Stimulated activated CD4-positive, alpha-beta T cell treated with anti-CD3 and anti-CD28 coated beads, Interleukin-4, amount 100 ng/mL, for 24 hours (primary cell): ENCODE measurements around the gene WDR27.
"Not testable (repeated sequence)": the region's sequence is repeated elsewhere in the genome, so short reads cannot be mapped to it uniquely, and the experiment has no call there.

Source experiments
- DNase-seq: peaks from one replicate; pipeline ENCODE4 v3.0.0-alpha.2; 2020

The WDR27 gene

DNA sequence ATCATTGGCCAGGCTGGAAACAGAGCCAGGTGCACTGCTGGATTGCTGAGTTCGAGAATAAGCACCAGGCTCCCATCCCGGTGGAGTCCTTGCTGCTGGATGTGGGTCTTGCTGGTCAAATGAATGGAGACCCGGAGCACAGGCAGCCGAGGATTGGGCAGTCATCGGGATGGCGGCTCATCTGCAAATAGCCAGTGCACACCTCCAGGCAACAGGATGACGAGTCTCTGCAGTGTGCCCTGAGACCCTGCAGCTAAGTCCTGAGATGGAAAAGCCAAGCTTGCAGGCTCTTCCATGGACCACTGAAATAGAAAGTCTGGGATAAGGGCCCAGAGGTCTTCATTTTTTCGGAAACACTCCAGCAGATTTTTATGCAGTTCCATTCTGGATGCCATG, 143.5 kb downstream of the WDR27 start:
- DNase-seq = no peak

- no peak for DNase-seq
Observed at GRCh38 chr6:169557887-169558286, 143.9 kb downstream of the WDR27 start.

DNA sequence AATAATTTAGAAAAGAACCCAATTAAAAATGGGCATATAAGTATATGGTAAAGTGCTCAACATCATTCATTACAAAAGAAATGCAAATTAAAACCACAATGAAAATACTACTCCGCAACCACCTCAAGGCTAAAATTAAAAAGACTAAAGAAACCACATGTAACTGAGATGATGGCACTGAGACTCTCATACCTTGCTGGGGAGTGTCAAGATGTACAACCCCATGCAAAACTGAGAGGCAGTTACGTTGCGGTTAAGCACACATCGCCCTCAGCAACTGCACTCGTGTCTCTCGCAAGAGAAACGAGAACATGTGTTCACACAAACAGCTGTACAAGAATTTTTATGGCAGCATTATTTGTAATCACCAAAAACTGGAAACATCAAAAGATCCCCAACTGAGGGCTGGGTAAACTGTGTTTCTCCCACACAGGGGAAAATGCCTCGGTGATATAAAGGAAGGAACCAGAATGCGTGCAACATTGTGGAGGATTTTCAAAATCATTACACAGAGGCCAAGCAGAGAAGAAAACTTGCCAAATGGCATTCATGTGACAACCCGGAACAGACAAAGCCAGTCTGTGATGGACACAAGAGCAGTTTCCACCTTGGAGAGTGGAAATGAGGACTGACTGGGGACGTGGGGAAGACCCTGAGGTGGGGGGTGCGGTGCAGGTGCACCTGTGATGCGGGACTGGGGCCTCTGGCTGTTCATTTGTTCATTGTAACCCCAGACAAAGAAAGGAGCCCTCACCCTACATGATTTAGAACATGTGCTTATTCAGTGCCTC, 144.9 kb downstream of the WDR27 start:
- peak; percentile 53 for DNase-seq

GRCh38 chr6:169555971-169556617, 145.7 kb downstream of the WDR27 start:
- DNase-seq = no peak

GRCh38 chr6:169545982-169546381, 155.8 kb downstream of the WDR27 start:
- DNase-seq = no peak

GRCh38 chr6:169543704-169544103, 158.1 kb downstream of the WDR27 start:
- DNase-seq = no peak

- no peak for DNase-seq
Observed at GRCh38 chr6:169542491-169542890, 159.3 kb downstream of the WDR27 start.

DNA sequence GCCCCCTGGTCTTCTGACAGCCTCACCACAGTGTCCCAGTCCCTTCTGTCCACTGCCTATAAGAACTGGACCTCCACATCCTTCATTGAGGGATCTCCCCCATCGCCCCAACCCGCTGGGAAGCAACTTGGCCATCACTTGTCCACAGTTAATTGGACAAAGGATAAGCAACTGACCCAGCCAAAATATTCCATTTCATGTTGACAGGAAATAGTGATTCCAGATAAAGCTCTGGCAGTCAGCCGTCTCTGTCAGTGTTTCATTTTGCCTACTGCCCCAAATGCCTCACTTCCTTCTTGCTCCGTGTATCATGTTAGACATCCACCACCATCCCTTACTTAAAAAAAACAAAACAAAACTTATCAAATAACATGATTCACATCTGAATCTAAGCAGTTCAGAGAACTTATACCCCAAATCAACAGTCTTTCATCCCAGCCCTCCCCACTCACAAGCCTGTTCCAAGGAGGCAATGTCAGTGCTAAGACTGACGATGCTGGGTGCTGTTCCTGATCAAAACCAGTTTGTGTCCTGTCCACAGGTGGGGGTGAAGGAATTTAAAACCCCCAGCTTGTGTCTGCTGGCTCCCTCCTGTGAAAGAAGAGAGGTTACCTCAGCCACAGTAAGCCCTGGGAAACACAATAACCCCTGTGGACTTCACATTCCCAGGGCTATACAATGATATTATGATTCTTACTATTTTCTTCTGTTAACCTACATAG, 162.5 kb downstream of the WDR27 start:
- DNase-seq = no peak

DNA sequence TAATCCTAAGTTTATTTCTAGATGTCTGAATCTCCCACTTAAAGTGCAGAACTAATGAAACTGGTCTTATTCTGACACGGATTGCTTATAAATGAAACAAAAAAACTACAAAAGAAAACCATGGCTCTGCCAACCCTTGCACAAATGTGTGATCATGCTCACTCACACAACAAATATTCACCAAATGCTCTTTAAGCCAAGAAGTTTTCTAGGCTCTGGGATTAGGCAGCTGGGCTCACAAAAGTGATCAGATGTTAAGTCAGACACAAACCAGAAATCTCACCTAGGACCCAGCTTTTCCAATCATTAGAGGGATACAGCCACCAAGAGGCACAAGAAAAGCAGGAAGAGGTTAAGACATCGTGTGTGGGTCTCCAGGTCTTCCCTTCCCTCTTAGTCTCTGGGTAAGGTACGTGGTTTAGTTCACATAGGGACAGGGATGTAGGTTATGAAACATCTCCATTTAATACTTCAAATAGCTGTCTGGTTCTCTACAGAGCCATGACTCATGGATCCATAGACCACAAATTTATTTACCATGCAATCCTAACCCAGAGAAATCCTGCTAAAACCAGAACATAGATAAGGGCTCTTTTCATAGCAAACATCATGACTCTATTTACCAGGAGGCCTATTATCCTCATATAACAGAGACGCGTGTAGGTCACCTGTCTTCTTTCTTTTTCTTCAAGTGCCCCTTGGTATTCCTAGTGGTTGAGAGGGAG, 165.2 kb downstream of the WDR27 start:
- DNase-seq = no peak

- no peak for DNase-seq
Observed at GRCh38 chr6:169534039-169534421, 167.8 kb downstream of the WDR27 start.

GRCh38 chr6:169533301-169534038, 168.4 kb downstream of the WDR27 start:
- DNase-seq = no peak

GRCh38 chr6:169530752-169531123, 171.1 kb downstream of the WDR27 start:
- DNase-seq = peak; percentile 8

- peak; percentile 22 for DNase-seq
Observed at GRCh38 chr6:169529931-169530751, 171.7 kb downstream of the WDR27 start.

- no peak for DNase-seq
Observed at GRCh38 chr6:169528755-169529154, 173.1 kb downstream of the WDR27 start.

DNA sequence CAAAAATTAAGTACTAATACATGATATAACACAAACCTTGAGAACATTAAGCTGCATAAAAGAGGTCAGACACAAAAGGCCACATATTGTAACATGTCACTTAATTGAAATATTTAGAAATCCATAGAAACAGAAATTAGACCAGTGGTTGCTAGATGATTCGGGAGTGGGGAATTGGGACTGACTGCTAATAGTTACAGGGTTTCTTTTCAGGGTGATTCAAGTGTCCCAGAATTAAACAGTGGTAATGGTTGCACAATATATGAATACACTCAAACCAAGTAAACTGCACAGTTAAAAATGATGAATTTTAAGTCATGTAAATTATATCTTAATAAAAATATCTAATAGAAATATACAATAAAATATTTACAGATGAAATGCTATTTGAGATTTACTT, 174.5 kb downstream of the WDR27 start:
- no peak for DNase-seq

DNA sequence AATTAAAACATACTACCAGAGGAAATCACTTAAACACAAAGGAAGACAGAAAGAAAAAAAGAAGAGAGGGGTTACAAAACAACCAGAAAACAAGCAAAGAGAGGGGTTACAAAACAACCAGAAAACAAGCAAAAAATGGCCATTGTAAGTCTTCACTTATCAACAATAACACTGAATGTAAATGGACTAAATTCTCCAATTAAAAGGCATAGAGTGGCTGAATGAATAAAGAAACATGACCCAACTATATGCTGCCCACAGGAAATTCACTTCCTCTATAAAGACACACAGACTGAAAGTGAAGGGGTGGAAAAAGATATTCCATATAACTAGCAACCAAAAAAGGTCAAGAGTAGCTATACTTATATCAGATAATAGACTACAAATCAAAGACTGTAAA, 180.0 kb downstream of the WDR27 start:
- DNase-seq = no peak

DNA sequence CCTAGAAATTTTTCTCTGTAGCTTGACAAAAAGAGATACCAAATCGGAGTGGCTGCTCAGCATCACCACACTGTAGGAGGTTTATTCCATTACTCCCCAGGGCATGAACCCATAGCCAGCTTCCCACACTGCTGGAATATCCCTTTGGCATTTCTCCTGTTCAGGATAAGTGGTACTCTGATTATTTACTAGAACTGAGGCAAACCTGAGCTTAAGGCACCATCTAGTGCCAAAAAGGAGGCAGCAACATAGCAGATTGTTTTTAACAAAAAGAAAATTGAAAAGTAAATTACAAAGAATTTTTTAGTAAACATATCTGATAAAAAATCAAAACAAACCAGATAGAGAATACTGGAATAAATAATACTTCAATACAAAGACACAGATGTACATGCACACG, 181.7 kb downstream of the WDR27 start:
- DNase-seq = no peak

- no peak for DNase-seq
Observed at GRCh38 chr6:169518451-169518850, 183.4 kb downstream of the WDR27 start.

DNA sequence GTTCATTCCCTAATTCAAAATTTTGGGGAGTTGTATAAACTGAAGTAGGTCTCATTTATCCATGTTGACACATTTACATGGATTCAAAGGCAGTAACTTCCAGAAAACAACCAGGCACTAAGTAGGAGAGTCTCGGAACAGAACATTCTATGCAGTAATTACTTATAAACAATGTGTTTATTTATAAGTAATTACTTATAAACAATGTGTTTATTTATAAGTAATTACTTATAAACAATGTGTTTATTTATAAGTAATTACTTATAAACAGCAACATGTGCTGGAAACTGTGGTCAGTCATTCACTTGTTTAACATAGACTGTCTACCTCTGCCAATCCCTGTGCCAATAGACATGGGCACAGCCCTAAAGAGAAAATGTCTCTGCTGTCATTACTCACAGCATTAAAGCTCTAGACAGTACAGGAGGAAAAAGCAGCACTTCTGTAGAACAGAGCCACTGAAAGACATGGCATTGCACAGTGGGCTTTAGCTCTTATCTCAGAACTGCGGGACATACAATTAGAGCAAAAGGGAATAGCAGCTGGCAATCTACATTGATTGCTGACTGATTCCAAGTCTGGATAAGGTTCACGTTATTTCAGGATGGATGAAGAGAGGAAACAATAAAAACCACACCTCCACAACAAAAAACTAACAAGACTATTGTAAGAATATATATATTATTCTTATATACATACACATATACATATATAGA, 188.2 kb downstream of the WDR27 start:
- no peak for DNase-seq

- DNase-seq = not testable (repeated sequence)
Observed at GRCh38 chr6:169511785-169512184, 190.0 kb downstream of the WDR27 start.

DNA sequence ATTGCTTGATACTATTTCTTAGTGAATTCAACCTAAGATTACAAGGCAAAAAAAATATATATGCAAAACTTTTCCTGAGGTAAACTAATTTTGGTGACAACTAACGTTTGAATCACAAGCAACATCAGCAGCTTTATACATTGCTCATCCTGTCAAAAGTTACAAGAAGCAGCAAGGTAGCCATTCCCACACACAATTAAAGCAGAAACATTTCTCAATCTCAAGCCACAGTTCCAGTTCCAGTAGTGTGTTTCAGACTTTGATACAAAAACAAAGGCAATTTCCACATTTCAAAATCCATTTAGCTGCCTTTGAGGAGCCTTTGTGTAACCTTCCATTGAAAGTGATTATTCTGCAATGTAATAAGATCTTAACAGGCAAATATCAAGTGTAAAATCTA, 191.0 kb downstream of the WDR27 start:
- DNase-seq = no peak
